HCT116 (cell line): ENCODE results near the gene EYA2.

Source experiments
- EZH2phosphoT487 ChIP-seq: fragments of 200-600 bp; IDR thresholded peaks from 2 replicates; pipeline ENCODE4 v1.6.1; 2018; ENCODE audit warnings: antibody characterized with exemption, borderline replicate concordance
- POLR2A ChIP-seq: IDR thresholded peaks from 2 replicates; pipeline ENCODE4 v1.7.0; 2011; ENCODE audit warnings: borderline replicate concordance; ENCODE audit not compliant: insufficient read depth, insufficient read length; ENCODE audit errors: extremely low read depth
- YY1 ChIP-seq: IDR thresholded peaks from 2 replicates; pipeline ENCODE4 v1.6.1; 2011; ENCODE audit warnings: low read length, low read depth, moderate library complexity, mild to moderate bottlenecking; ENCODE audit not compliant: insufficient replicate concordance; ENCODE audit errors: extremely low read depth
- TF ChIP-seq, protein P1 (sequence below), 3 experiments: fragments of 200-600 bp in 1 of 3; sonication (generic) in 1 of 3; IDR thresholded peaks in 2 of 3; conservative IDR thresholded peaks in 1 of 3; 2 replicates each; pipeline ENCODE4 v1.5.1; 2012 to 2017; ENCODE audit warnings: low read depth in 2 of 3, low read length in 2 of 3, antibody characterized with exemption in 1 of 3, borderline replicate concordance in 1 of 3, control low read depth in 1 of 3, mild to moderate bottlenecking in 1 of 3, mixed read lengths in 1 of 3, mixed run types in 1 of 3, moderate library complexity in 1 of 3; ENCODE audit not compliant: insufficient read depth in 1 of 3

DNA sequence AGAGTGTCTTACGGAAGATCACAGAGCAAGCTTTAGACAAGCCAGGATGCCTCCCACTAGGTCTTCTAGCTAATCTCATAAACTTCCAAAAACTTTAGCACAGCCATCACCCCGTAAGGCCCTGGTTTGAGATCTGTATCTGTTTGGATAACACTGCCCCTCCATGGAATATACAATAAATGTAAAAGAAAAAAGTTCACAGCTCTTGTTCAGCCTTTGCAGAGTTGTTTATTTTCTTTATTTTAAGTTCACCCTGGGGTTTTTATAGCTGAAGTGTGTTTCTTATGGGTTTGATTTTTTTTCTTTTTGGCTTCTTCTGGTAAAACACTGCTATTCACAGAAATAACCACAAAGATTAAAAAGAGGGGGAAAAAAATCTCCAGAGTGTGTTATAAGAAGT, 125.6 kb downstream of the EYA2 start:
- TF ChIP-seq, protein P1, sequence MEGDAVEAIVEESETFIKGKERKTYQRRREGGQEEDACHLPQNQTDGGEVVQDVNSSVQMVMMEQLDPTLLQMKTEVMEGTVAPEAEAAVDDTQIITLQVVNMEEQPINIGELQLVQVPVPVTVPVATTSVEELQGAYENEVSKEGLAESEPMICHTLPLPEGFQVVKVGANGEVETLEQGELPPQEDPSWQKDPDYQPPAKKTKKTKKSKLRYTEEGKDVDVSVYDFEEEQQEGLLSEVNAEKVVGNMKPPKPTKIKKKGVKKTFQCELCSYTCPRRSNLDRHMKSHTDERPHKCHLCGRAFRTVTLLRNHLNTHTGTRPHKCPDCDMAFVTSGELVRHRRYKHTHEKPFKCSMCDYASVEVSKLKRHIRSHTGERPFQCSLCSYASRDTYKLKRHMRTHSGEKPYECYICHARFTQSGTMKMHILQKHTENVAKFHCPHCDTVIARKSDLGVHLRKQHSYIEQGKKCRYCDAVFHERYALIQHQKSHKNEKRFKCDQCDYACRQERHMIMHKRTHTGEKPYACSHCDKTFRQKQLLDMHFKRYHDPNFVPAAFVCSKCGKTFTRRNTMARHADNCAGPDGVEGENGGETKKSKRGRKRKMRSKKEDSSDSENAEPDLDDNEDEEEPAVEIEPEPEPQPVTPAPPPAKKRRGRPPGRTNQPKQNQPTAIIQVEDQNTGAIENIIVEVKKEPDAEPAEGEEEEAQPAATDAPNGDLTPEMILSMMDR (IDR thresholded peaks at IDR 0.05 in 2 of 3, conservative IDR thresholded peaks at IDR 0.05 in 1 of 3; ENCODE audit: borderline replicate concordance in 1 of 3, insufficient read depth in 1 of 3, low read depth in 2 of 3, low read length in 2 of 3), result no peak
- TF ChIP-seq EZH2phosphoT487, result no peak
- TF ChIP-seq YY1, result no peak
- TF ChIP-seq POLR2A, result no peak
